Measurements from ENCODE around the gene GALNT6.
"Not testable (repeated sequence)": the region's sequence is repeated elsewhere in the genome, so short reads cannot be mapped to it uniquely, and the experiment has no call there.

Gene GALNT6

GRCh38 chr12:51339750-51340149, 51.5 kb downstream of the GALNT6 start:
- no peak for TF ChIP-seq CTCF (conservative IDR thresholded peaks at IDR 0.05; ENCODE audit: low read depth, low read length)
- no peaks in the 10 kb centered on the region for H3K79me2 ChIP-seq (ENCODE audit: insufficient read depth, low read depth)
- H3K27me3 ChIP-seq (ENCODE audit: insufficient read depth, low read depth) = no peaks in the 10 kb centered on the region

GRCh38 chr12:51337336-51337735, 53.9 kb downstream of the GALNT6 start:
- H3K9ac ChIP-seq; H4K20me1 ChIP-seq (ENCODE audit: insufficient read depth); H3K79me2 ChIP-seq (ENCODE audit: insufficient read depth, low read depth); H3K27ac ChIP-seq; H3K27me3 ChIP-seq (ENCODE audit: insufficient read depth, low read depth); H3K36me3 ChIP-seq (ENCODE audit: insufficient read depth); H2AFZ ChIP-seq (ENCODE audit: low read depth); H3K4me2 ChIP-seq; H3K4me3 ChIP-seq (IDR thresholded peaks at IDR 0.05; ENCODE audit: insufficient read depth, low read depth, low read length): not testable (repeated sequence)
- peaks cover 25% of the 10 kb centered on the region for H3K4me1 ChIP-seq (ENCODE audit: low read depth, poor library complexity, severe bottlenecking)

More at GRCh38 chr12:51339750-51340149, 51.5 kb downstream of the GALNT6 start:
- no peaks in the 10 kb centered on the region for H4K20me1 ChIP-seq (ENCODE audit: insufficient read depth)
- peaks cover 20% of the 10 kb centered on the region for H3K4me1 ChIP-seq (ENCODE audit: low read depth, poor library complexity, severe bottlenecking)
- H3K4me3 ChIP-seq (IDR thresholded peaks at IDR 0.05; ENCODE audit: insufficient read depth, low read depth, low read length) = no peak overlapping the region
- H3K36me3 ChIP-seq (ENCODE audit: insufficient read depth) = no peaks in the 10 kb centered on the region
- no peak overlapping the region for H2AFZ ChIP-seq (ENCODE audit: low read depth)
- no peak overlapping the region for H3K9ac ChIP-seq
- no peak overlapping the region for H3K27ac ChIP-seq
- H3K4me2 ChIP-seq = no peak overlapping the region

- Histone ChIP-seq H3K27me3 (ENCODE audit: insufficient read depth, low read depth) (no peaks in the 10 kb centered on the region), H2AFZ (ENCODE audit: low read depth) (no peak overlapping the region), H4K20me1 (ENCODE audit: insufficient read depth) (no peaks in the 10 kb centered on the region), H3K79me2 (ENCODE audit: insufficient read depth, low read depth) (no peaks in the 10 kb centered on the region), H3K4me2 (no peak overlapping the region), H3K4me1 (ENCODE audit: low read depth, poor library complexity, severe bottlenecking) (peaks cover 16% of the 10 kb centered on the region), H3K36me3 (ENCODE audit: insufficient read depth) (no peaks in the 10 kb centered on the region), H3K9ac (no peak overlapping the region), H3K27ac (no peak overlapping the region), H3K4me3 (IDR thresholded peaks at IDR 0.05; ENCODE audit: insufficient read depth, low read depth, low read length) (no peak overlapping the region)
- no peak for TF ChIP-seq CTCF (conservative IDR thresholded peaks at IDR 0.05; ENCODE audit: low read depth, low read length)
These were observed 55.3 kb downstream of the GALNT6 start for GRCh38 chr12:51335931-51336330.

GRCh38 chr12:51334764-51335163, 56.4 kb downstream of the GALNT6 start:
- Histone ChIP-seq H3K4me2 (no peak overlapping the region), H3K4me1 (ENCODE audit: low read depth, poor library complexity, severe bottlenecking) (peaks cover 15% of the 10 kb centered on the region), H3K4me3 (IDR thresholded peaks at IDR 0.05; ENCODE audit: insufficient read depth, low read depth, low read length) (no peak overlapping the region), H3K36me3 (ENCODE audit: insufficient read depth) (no peaks in the 10 kb centered on the region), H4K20me1 (ENCODE audit: insufficient read depth) (no peaks in the 10 kb centered on the region), H3K9ac (no peak overlapping the region), H2AFZ (ENCODE audit: low read depth) (no peak overlapping the region), H3K27me3 (ENCODE audit: insufficient read depth, low read depth) (no peaks in the 10 kb centered on the region), H3K27ac (no peak overlapping the region), H3K79me2 (ENCODE audit: insufficient read depth, low read depth) (no peaks in the 10 kb centered on the region)
- no peak for TF ChIP-seq CTCF (conservative IDR thresholded peaks at IDR 0.05; ENCODE audit: low read depth, low read length)

- Histone ChIP-seq H3K4me1 (ENCODE audit: low read depth, poor library complexity, severe bottlenecking) (peaks cover 20% of the 10 kb centered on the region), H4K20me1 (ENCODE audit: insufficient read depth) (no peaks in the 10 kb centered on the region), H2AFZ (ENCODE audit: low read depth) (no peak overlapping the region), H3K9ac (no peak overlapping the region), H3K4me2 (no peak overlapping the region), H3K27me3 (ENCODE audit: insufficient read depth, low read depth) (no peaks in the 10 kb centered on the region), H3K27ac (no peak overlapping the region), H3K36me3 (ENCODE audit: insufficient read depth) (no peaks in the 10 kb centered on the region), H3K79me2 (ENCODE audit: insufficient read depth, low read depth) (no peaks in the 10 kb centered on the region), H3K4me3 (IDR thresholded peaks at IDR 0.05; ENCODE audit: insufficient read depth, low read depth, low read length) (no peak overlapping the region)
- no peak for TF ChIP-seq CTCF (conservative IDR thresholded peaks at IDR 0.05; ENCODE audit: low read depth, low read length)
These were observed 57.7 kb downstream of the GALNT6 start for GRCh38 chr12:51333536-51333935.
